Heart right ventricle (tissue), 16 donors: ENCODE measurements around the gene FBXO24. TPM values are rescaled to one million over a fixed set of nuclear protein-coding genes. Genes with fewer than 3 reads are reported as not detected.

Experiments
- ATAC-seq, 8 donors: fragments of 200-7000 bp; cut with Tn5 transposase; one replicate each; pipeline ENCODE4 v1.9.1; 2020; ENCODE audit warnings: mild to moderate bottlenecking in 8 of 8, moderate library complexity in 8 of 8, moderate number of reproducible peaks in 1 of 8
- DNase-seq, 2 donors: peaks; one replicate each; pipeline ENCODE4 v3.0.0-alpha.2; 2020
- H3K27ac ChIP-seq, 10 donors: fragments of 200-600 bp; sonication (generic) in 2 of 10; one replicate each; pipeline versions ENCODE4 v1.5.0 to v1.8.0; 2020 to 2022; ENCODE audit warnings: mild to moderate bottlenecking in 3 of 10
- H3K27me3 ChIP-seq, 7 donors: fragments of 200-600 bp; one replicate each; pipeline ENCODE4 v1.8.0; 2021 to 2022; ENCODE audit warnings: mild to moderate bottlenecking in 2 of 7
- H3K36me3 ChIP-seq, 9 donors: fragments of 200-600 bp; sonication (generic) in 1 of 9; one replicate each; pipeline versions ENCODE4 v1.5.0 to v1.8.0; 2020 to 2022; ENCODE audit warnings: mild to moderate bottlenecking in 2 of 9
- H3K4me1 ChIP-seq, 9 donors: fragments of 200-600 bp; sonication (generic) in 1 of 9; one replicate each; pipeline versions ENCODE4 v1.5.0 to v1.8.0; 2020 to 2022; ENCODE audit warnings: mild to moderate bottlenecking in 4 of 9
- H3K4me3 ChIP-seq, 10 donors: fragments of 200-600 bp; sonication (generic) in 2 of 10; one replicate each; pipeline versions ENCODE4 v1.5.0 to v1.8.0; 2020 to 2022; ENCODE audit warnings: mild to moderate bottlenecking in 7 of 10, moderate library complexity in 2 of 10
- H3K9me3 ChIP-seq, 11 donors: fragments of 200-600 bp in 10 of 11; sonication (generic) in 2 of 11; one replicate each; pipeline versions ENCODE4 v1.5.0 to v1.8.0; 2013 to 2022; ENCODE audit warnings: mild to moderate bottlenecking in 2 of 11, control low read depth in 1 of 11, moderate library complexity in 1 of 11
- WGBS, 2 donors: extraction: QIAGEN DNeasy Blood & Tissue Kit; methylation state at CpG; one replicate each; pipeline ENCODE4 v1.1.7; 2013; ENCODE audit warnings: inconsistent platforms in 1 of 2; 5-methylcytosine and 5-hydroxymethylcytosine counted together
- intact Hi-C, 10 donors: fragments of 100-400 bp; cut with DNase I; formaldehyde crosslinking; loops; one replicate each; pipeline versions ENCODE4 v1.11.1 to v1.14.2; 2022
- polyA plus RNA-seq, 2 donors: library from polyadenylated mRNA; stranded (reverse); fragments of 200-250 nt; gene quantifications; one replicate each; pipeline ENCODE4 v1.2.3, GENCODE V29; 2013
- total RNA-seq, 10 donors: library from RNA; stranded (reverse); fragmentation: NEBNext Ultra II Directional in 3 of 10; extraction: Animal tissue kit (Norgen Biotek cat#: 25700) in 3 of 10; gene quantifications; one replicate each; pipeline versions ENCODE4 v1.2.1 to v1.2.4, GENCODE V29; 2021 to 2023
- TF ChIP-seq, protein P1 (sequence below), 9 donors: fragments of 200-600 bp; sonication (generic) in 2 of 9; IDR thresholded peaks; one replicate each; pipeline versions ENCODE4 v1.5.0 to v1.8.0; 2021 to 2022; ENCODE audit warnings: antibody characterized with exemption in 9 of 9, mild to moderate bottlenecking in 5 of 9, moderate library complexity in 1 of 9
- donor health status: Arrhythmogenic right ventricular cardiomyopathy.
- donor health status: ischemic (EF 13 %, LVEDD 7.1; RV severe dilation, severe dysfunction).
- donor health status: healthy with polysubstance abuse.
- donor health status: DM: no; HTN: yes; CAD: no.
- donor health status: DM: no; HTN: no; CAD: no.
- donor health status: ischemic (EF 25% LVEDD 6.9; RV normal size, moderate dysfunction).
- donor health status: ischemic (EF 25% LVEDD 5.7; RV mildly dilated, moderate dysfunction).
- donor health status: healthy.
- donor health status: DM: yes; HTN: yes; CAD: no.
- donor health status: Ischemic cardiomyopathy.
- donor health status: ischemic (EF 35%, LVEDD 5.7; RV mildly dilated, moderate dysfunction).
- donor health status: nonischemic (EF 11% LVEDD 7.7; RV severe dilation, severe dysfunction).
- donor health status: DM: yes; HTN: yes; CAD: no.
- donor health status: PGD.
- donor health status: ischemic (EF 29% LVEDD 5.4; RV normal size, mild dysfunction).
- donor health status: nonischemic (EF 23%, LVEDD 6.1; RV moderate dilation, normal function).

FBXO24 gene
- total and polyA plus RNA-seq, 12 donors: 0.15 to 0.73 (median 0.40) TPM; not detected in 2

DNA sequence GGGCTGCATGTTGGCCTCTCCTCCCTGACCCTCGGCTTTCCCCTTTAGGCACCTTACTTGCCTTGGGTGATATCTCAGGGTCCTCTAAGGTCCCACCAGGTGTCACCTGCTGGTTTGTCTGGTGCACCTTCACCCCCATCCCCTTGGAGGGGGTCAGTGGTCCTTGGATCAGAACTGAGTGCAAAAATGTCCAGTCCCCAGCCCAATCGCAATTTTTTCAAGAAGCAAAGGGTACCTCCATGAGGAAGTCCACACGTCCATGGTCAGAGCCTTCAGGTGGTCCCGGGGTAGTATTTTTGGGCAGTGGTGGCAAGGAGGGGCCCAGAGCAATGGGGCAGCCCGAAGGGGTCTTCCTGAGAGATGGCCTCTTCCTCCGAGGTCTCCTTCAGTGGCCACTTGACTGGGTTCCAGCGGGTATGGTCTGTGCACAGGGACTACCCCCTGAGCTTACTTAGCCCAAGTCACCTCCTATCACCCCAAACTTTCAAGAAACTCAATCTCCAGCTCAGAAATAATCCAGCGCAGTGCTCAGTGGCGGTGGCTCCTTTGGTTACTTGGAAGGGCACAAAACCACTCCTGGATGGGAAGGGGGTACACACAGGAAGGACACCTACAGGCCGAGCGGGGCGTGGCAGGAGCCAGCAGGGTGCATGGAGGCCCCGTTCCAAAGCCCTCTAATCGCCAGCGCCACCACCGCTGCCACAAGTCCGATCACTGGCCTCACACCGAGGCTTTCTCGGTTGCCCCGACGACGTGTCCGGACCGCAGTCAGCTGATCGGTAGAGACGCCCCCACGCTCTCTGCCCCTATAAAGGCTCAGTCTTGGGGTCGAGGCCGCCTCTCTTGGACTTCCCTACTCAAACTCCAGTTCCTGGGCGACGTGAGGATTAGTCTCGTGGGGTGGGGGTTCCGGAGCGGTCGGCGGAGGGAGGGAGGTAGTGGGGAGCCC is 17.0 kb upstream of the FBXO24 start:
- H3K4me1 ChIP-seq: peaks cover 0 to 27% (median 15%) of the 10 kb centered on the region in 9 donors
- H3K9me3 ChIP-seq: no peaks in the 10 kb centered on the region
- peak in 1 of 2 donors; percentile 40 for DNase-seq
- H3K4me3 ChIP-seq: peak overlapping the region in 9 of 10 donors; percentile 22 to 54 (median 43)
- H3K27me3 ChIP-seq: peaks cover 0 to 18% (median 0%) of the 10 kb centered on the region in 7 donors
- ATAC-seq: peak; percentile 12 to 48 (median 30)
- H3K27ac ChIP-seq: peak overlapping the region in 2 of 10 donors; percentile 5 to 38
- TF ChIP-seq, protein P1, sequence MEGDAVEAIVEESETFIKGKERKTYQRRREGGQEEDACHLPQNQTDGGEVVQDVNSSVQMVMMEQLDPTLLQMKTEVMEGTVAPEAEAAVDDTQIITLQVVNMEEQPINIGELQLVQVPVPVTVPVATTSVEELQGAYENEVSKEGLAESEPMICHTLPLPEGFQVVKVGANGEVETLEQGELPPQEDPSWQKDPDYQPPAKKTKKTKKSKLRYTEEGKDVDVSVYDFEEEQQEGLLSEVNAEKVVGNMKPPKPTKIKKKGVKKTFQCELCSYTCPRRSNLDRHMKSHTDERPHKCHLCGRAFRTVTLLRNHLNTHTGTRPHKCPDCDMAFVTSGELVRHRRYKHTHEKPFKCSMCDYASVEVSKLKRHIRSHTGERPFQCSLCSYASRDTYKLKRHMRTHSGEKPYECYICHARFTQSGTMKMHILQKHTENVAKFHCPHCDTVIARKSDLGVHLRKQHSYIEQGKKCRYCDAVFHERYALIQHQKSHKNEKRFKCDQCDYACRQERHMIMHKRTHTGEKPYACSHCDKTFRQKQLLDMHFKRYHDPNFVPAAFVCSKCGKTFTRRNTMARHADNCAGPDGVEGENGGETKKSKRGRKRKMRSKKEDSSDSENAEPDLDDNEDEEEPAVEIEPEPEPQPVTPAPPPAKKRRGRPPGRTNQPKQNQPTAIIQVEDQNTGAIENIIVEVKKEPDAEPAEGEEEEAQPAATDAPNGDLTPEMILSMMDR (IDR thresholded peaks at IDR 0.05): peak in 7 of 9 donors; percentile 21 to 44 (median 32)
- H3K36me3 ChIP-seq: peaks cover 0 to 16% (median 3%) of the 10 kb centered on the region in 9 donors
- intact Hi-C loops: loop anchor here in 3 of 10 donors (2.0 to 5.0 kb wide), 2 partner anchors 114 to 123 kb away; partner anchors contain the start of gene GIGYF1 (in 2 of the 3)
- WGBS, 2 donors: 24 to 25% methylated on average over 36 of the region's 36 CpGs

DNA sequence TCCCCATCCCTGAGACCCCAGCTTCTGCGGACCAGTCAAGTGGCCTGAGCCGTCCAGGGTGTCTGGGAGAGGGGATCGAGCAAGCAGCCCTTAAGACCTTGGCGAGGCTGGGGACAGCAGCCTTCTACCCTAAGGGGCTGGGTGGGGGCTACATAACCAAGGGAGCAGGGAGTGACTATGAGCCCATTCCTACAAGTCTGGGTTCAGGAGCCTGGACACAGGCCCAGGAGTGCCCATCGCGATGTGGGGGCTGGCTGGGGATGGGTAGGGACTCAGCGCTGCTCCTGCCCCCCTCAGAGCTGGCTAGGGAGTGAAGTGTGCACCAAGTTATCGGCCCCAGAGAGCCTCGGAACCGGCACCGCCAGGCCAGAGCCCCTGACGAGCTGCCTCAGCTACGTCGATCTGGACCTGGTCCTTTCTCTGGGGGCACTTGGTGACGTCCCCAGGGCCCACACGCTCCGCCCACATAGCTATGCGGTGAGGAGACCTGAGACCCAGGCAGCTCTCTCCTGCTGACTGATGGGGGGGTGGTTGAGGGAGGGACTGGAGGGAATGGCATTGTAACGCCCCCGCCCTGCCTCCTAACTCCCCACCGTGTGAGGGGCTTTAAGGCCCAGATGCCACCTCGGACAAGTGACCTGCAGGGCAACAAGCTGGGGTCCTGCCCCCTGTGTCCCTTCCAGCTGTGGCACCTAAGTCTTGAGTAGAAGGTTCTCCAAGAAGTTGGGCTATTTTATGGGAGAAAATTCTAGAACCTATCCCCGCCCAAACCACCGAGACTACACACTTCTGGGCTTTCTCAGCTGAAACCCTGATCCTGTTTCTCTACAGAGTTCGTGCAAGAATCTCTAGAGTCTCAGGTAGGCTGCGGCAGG is 14.9 kb upstream of the FBXO24 start:
- no peaks in the 10 kb centered on the region for H3K9me3 ChIP-seq
- intact Hi-C loops: no loop called here
- H3K27ac ChIP-seq: no peak overlapping the region
- no peak overlapping the region for H3K4me3 ChIP-seq
- TF ChIP-seq, protein P1 (IDR thresholded peaks at IDR 0.05): no peak
- ATAC-seq (no peak), DNase-seq (no peak)
- peaks cover 0 to 18% (median 0%) of the 10 kb centered on the region in 7 donors for H3K27me3 ChIP-seq
- WGBS, 2 donors: 69 to 73% methylated on average over 26 of the region's 26 CpGs
- H3K4me1 ChIP-seq: peaks cover 0 to 26% (median 15%) of the 10 kb centered on the region in 9 donors
- H3K36me3 ChIP-seq: peaks cover 0 to 36% (median 22%) of the 10 kb centered on the region in 9 donors

DNA sequence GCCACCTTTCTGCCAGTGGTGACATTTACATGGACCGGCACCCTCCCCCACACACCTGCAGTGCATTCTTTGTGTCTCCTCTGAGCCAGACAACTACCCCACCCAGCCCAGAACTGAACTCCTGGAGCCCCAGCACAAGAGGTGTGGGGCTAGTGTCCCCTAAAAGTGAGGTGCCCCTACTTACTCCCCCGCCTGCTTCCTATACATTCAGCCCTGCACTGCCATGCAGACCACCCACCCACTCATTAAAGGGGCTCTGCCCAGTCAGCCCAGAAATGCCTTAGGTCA is 14.4 kb upstream of the FBXO24 start:
- Histone ChIP-seq H3K9me3 (no peaks in the 10 kb centered on the region), H3K27ac (no peak overlapping the region), H3K4me3 (no peak overlapping the region), H3K4me1 (peaks cover 0 to 26% (median 15%) of the 10 kb centered on the region in 9 donors), H3K27me3 (peaks cover 0 to 18% (median 0%) of the 10 kb centered on the region in 7 donors), H3K36me3 (peaks cover 0 to 42% (median 28%) of the 10 kb centered on the region in 9 donors)
- 96 to 98% methylated on average over 2 of the region's 2 CpGs for WGBS, 2 donors
- DNase-seq (no peak), ATAC-seq (no peak)
- intact Hi-C loops: no loop called here
- TF ChIP-seq, protein P1 (IDR thresholded peaks at IDR 0.05): no peak
